Measurements from ENCODE around the gene CEP350.

GRCh38 chr1:180020017-180020416 is 65.4 kb downstream of the CEP350 start:
- TF ChIP-seq CTCF (IDR thresholded peaks at IDR 0.05) = no peak
- TF ChIP-seq POLR2AphosphoS5 (IDR thresholded peaks at IDR 0.05) = no peak
- TF ChIP-seq POLR2A (IDR thresholded peaks at IDR 0.05) = no peak
